A549 treated with CpdA at 1 μM for 4 hours (cell line): ENCODE data around the gene UNC50. TPM values are rescaled to one million over a fixed set of nuclear protein-coding genes. Genes with fewer than 3 reads are reported as not detected.

Source experiments
- total RNA-seq: library from RNA; stranded (reverse); fragments of 200-300 nt; extraction: Qiagen RNA extraction; gene quantifications from 5 replicates; pipeline ENCODE4 v1.2.3, GENCODE V29; 2022; ENCODE audit warnings: low read depth

UNC50 gene
- total RNA-seq = 44.5 to 48.3 TPM (median 47.4 TPM) in 5 replicates

GRCh38 chr2:98608116-98608961 is at the start of gene UNC50, which contains the start of gene COA5:
Gene UNC50 (plus strand): TSS chr2:98608589. CDS start chr2:98609760, 1,171 bp downstream.
Gene COA5 (minus strand): TSS chr2:98608512. CDS start chr2:98608405, 107 bp downstream.

Other genes starting within 250 kb of the UNC50 start
- gene INPP4A, start 163.7 kb upstream of the UNC50 start, total RNA-seq = 6.8 to 10.6 TPM (median 8.8 TPM) in 5 replicates
- gene COA5, start 77 bp upstream of the UNC50 start, total RNA-seq = 17.4 to 26.6 TPM (median 24.3 TPM) in 5 replicates
- 0.80 to 2.1 TPM (median 1.2 TPM) in 5 replicates for gene MGAT4A, start 122.5 kb downstream of the UNC50 start, total RNA-seq